Lung (tissue), 12 donors: ENCODE data around the gene MYH6. TPM values are rescaled to one million over a fixed set of nuclear protein-coding genes. Genes with fewer than 3 reads are reported as not detected.

Experiments used
- ATAC-seq: fragments of 200-7000 bp; cut with Tn5 transposase; one replicate; pipeline ENCODE4 v1.9.1; 2020; ENCODE audit warnings: moderate number of reproducible peaks; ENCODE audit not compliant: insufficient read depth, low FRiP score
- DNase-seq, 3 donors: peaks; one replicate each; pipeline ENCODE4 v3.0.0-alpha.2; 2013 to 2017
- H3K27ac ChIP-seq, 2 donors: one replicate each; pipeline ENCODE4 v1.5.1; 2013; ENCODE audit warnings: mild to moderate bottlenecking in 2 of 2, moderate library complexity in 2 of 2, control low read depth in 1 of 2, inconsistent platforms in 1 of 2, low read depth in 1 of 2, low read length in 1 of 2
- H3K27me3 ChIP-seq, 3 donors: one replicate each; pipeline ENCODE4 v1.5.1; 2013; ENCODE audit warnings: low read length in 2 of 3; ENCODE audit not compliant: control insufficient read depth in 3 of 3, insufficient read depth in 3 of 3
- H3K36me3 ChIP-seq, 4 donors: one replicate each; pipeline ENCODE4 v1.5.1; 2013; ENCODE audit warnings: low read length in 4 of 4, mild to moderate bottlenecking in 1 of 4, moderate library complexity in 1 of 4; ENCODE audit not compliant: control insufficient read depth in 4 of 4, insufficient read depth in 4 of 4
- H3K4me1 ChIP-seq, 5 donors: one replicate each; pipeline ENCODE4 v1.5.1; 2013; ENCODE audit warnings: low read length in 5 of 5, mild to moderate bottlenecking in 2 of 5, moderate library complexity in 1 of 5; ENCODE audit not compliant: control insufficient read depth in 5 of 5, insufficient read depth in 5 of 5
- H3K4me3 ChIP-seq: one replicate; pipeline ENCODE4 v1.5.1; 2013; ENCODE audit warnings: mild to moderate bottlenecking, control low read depth, moderate library complexity
- H3K9ac ChIP-seq, 2 donors: one replicate each; pipeline ENCODE4 v1.5.1; 2013; ENCODE audit warnings: low read length in 2 of 2, control low read depth in 1 of 2; ENCODE audit not compliant: insufficient read depth in 1 of 2
- H3K9me3 ChIP-seq, 4 donors: one replicate each; pipeline ENCODE4 v1.5.1; 2013; ENCODE audit warnings: low read length in 3 of 4, mild to moderate bottlenecking in 1 of 4, moderate library complexity in 1 of 4; ENCODE audit not compliant: control insufficient read depth in 4 of 4, insufficient read depth in 3 of 4
- WGBS, 2 donors: extraction: QIAGEN DNeasy Blood & Tissue Kit; methylation state at CpG; one replicate each; pipeline ENCODE4 v1.1.7; 2013; 5-methylcytosine and 5-hydroxymethylcytosine counted together
- polyA plus RNA-seq, 2 donors: library from polyadenylated mRNA; stranded (reverse); fragments of 200-250 nt; gene quantifications; one replicate each; pipeline ENCODE4 v1.2.1, GENCODE V29; 2013
- total RNA-seq, 2 donors: library from RNA; depleted of rRNA in 1 of 2; stranded (reverse); fragments of >200 nt in 1 of 2; gene quantifications; one replicate each; pipeline ENCODE4 v1.2.1, GENCODE V29; 2014 to 2021
- TF ChIP-seq, protein P1 (sequence below): IDR thresholded peaks from 2 replicates; pipeline ENCODE4 v1.5.1; 2012; ENCODE audit warnings: mild to moderate bottlenecking; ENCODE audit errors: control extremely low read depth, extremely low read depth
- donor health status: control.
- donor health status: control.
- donor health status: Bipolar disorder and iron deficiency.
- donor health status: healthy.
- donor health status: DM: yes; HTN: yes; CAD: no.

MYH6 gene
- total and polyA plus RNA-seq, 4 donors: 0.25 to 7.1 (median 0.28) TPM; not detected in 1

DNA sequence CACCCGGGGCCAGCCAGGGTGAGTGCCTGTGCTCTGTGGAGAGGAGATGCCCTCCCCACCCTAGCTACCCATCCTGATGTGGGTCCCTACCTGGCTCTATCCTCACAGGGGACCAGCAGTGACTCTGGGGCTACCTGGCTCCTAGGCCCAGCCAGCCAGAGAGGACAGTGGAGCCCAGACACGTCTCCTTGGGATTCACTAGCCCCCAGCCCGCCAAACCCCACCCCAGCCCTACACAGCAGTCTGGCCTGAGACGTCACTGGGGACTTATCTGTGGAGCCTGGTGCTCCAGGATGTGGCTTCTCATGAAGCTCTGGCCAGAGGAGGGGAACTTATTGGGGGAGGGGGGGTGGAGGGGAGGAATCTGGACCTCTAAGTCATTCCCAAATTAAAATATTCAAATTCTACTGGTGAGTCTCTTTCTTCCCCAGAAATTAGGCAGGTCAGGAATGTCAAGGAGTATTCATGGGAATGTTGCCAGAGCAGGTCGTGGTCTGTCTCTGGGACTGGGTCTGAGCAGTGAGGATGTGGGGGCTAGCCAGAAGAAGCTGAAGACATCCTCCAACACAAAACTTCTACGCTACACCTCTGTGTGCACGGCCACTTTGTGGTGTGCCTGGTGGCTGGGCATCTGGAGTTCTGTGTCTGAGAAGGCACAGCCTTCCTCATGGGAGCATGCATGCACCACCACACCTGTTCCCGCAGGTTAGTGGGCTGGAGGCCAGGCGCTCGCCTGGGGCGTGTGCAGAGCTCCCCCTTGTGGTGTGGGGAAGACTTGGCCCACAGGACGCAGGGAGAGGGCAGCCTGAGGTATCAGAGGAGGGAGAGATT is 28.5 kb downstream of the MYH6 start:
- Histone ChIP-seq H3K27me3 (no peaks in the 10 kb centered on the region), H3K4me3 (no peak overlapping the region), H3K27ac (no peak overlapping the region), H3K9me3 (no peaks in the 10 kb centered on the region), H3K36me3 (peaks cover 0 to 6% (median 0%) of the 10 kb centered on the region in 4 donors), H3K9ac (no peak overlapping the region), H3K4me1 (peaks cover 0 to 12% (median 0%) of the 10 kb centered on the region in 5 donors)
- ATAC-seq: peak; percentile 68
- TF ChIP-seq, protein P1, sequence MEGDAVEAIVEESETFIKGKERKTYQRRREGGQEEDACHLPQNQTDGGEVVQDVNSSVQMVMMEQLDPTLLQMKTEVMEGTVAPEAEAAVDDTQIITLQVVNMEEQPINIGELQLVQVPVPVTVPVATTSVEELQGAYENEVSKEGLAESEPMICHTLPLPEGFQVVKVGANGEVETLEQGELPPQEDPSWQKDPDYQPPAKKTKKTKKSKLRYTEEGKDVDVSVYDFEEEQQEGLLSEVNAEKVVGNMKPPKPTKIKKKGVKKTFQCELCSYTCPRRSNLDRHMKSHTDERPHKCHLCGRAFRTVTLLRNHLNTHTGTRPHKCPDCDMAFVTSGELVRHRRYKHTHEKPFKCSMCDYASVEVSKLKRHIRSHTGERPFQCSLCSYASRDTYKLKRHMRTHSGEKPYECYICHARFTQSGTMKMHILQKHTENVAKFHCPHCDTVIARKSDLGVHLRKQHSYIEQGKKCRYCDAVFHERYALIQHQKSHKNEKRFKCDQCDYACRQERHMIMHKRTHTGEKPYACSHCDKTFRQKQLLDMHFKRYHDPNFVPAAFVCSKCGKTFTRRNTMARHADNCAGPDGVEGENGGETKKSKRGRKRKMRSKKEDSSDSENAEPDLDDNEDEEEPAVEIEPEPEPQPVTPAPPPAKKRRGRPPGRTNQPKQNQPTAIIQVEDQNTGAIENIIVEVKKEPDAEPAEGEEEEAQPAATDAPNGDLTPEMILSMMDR: peak; percentile 87
- WGBS, 2 donors: 35 to 39% methylated on average over 12 of the region's 12 CpGs
- peak; percentile 37 to 61 (median 58) for DNase-seq

DNA sequence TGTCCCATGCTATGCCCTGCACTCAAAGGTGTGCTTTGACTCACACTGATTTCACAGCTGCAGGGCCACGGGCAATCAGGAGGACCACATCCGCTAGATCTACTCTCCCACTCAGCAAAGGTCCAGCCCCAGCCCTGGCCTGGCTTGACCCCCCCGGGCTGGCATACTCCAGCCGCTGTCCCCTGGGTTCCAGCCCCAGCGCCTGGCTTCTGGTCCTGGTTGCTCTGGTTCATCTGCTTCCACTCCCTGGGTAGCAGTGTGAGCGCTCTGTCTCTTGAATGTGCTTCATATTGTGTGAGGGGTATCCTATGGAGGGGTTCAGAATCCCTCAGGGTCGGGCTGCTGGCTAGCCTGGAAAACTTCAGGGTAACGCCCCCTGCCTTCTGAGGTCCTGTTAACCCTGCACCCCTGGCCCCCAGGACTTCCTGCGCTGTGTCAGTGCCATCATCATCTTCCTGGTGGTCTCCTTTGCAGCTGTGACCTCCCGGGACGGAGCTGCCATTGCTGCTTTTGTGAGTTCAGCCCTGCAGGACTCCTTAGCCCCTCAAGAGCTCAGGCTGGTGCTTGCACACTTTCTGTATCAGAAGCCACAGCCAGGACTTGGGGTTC is 29.4 kb downstream of the MYH6 start:
- no peaks in the 10 kb centered on the region for H3K27me3 ChIP-seq
- ATAC-seq (no peak), DNase-seq (no peak)
- no peak overlapping the region for H3K4me3 ChIP-seq
- H3K9me3 ChIP-seq: no peaks in the 10 kb centered on the region
- no peak overlapping the region for H3K9ac ChIP-seq
- TF ChIP-seq, protein P1: no peak
- WGBS, 2 donors: 85 to 87% methylated on average over 11 of the region's 11 CpGs
- H3K36me3 ChIP-seq: peaks cover 0 to 4% (median 0%) of the 10 kb centered on the region in 4 donors
- peaks cover 0 to 12% (median 0%) of the 10 kb centered on the region in 5 donors for H3K4me1 ChIP-seq
- no peak overlapping the region for H3K27ac ChIP-seq

DNA sequence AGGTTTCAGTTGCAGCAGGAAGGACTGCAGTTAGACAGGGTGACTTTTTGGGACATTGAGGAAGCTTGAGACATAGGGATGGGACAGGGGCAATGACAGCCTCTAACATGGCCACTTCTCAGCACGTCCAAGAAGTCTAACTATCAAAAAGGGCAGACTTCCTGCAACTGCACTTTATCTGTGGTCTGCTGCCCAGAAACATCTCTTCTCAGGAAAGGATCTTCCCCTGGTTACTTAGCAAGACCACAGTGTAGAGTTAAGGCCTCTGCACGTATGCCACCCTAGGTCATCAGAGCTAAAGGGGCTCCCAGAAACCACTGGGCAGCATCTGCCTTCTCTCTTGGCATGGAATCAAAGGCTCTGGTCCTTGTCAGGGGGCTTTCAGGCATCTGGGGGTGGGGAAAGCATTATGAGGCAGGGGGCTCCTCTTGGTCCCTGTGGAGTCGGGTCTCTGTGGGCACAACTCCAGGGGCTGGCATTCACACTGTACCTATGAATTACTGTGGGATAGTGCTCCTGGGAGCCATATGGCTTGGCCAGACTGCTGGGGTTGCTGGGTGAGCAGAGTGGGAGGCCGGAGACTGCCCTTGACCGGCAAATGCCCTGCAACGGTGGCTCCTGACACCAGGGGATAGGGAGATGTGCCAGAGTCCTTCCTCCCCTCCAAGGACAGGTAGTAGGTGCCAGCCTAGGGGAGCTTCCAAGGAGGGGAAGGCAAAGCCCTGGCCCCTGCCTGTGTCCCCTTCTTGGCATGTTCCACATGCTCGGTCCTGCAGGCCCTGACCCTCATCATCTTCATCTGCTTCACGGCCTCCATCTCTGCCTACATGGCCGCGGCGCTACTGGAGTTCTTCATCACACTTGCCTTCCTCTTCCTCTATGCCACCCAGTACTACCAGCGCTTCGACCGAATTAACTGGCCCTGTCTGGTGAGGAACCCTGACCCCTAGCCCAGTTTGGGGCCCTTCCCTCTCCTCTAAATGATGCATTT is 30.2 kb downstream of the MYH6 start:
- 80 to 85% methylated on average over 14 of the region's 14 CpGs for WGBS, 2 donors
- no peak for DNase-seq

More for the DNA sequence above, 30.2 kb downstream of the MYH6 start:
- ATAC-seq: no peak
- H3K9me3 ChIP-seq: no peaks in the 10 kb centered on the region
- H3K4me3 ChIP-seq: no peak overlapping the region
- no peaks in the 10 kb centered on the region for H3K36me3 ChIP-seq
- H3K4me1 ChIP-seq: peaks cover 0 to 12% (median 0%) of the 10 kb centered on the region in 5 donors
- H3K27ac ChIP-seq: no peak overlapping the region
- H3K9ac ChIP-seq: no peak overlapping the region
- TF ChIP-seq, protein P1: no peak
- no peaks in the 10 kb centered on the region for H3K27me3 ChIP-seq
